ENCODE measurements around the gene GABRA6. TPM values are rescaled to one million over a fixed set of nuclear protein-coding genes. Genes with fewer than 3 reads are reported as not detected.

GABRA6 gene
- total RNA-seq, 1 donor from 2014 or later = not detected

DNA sequence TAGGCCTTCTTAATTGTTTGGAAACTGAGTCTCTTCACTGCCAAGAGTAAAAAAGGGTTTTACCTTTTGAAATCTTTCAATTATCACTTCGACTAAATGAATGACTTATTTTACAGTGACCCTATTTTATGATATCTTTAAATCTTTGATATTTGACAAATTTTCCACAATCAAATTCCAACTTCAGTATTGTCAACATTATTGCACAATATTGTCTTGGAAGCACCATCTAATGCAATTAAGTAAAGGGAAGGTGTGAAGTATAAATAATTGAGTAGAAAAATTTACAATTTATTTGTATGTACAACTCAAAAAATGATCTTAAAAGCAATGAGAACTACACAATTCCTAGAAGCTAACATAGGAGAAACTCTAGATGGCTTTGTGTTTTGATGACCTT, 49.2 kb downstream of the GABRA6 start:
- TF ChIP-seq CTCF (IDR thresholded peaks at IDR 0.05; ENCODE audit: unreplicated experiment) = no peak

DNA sequence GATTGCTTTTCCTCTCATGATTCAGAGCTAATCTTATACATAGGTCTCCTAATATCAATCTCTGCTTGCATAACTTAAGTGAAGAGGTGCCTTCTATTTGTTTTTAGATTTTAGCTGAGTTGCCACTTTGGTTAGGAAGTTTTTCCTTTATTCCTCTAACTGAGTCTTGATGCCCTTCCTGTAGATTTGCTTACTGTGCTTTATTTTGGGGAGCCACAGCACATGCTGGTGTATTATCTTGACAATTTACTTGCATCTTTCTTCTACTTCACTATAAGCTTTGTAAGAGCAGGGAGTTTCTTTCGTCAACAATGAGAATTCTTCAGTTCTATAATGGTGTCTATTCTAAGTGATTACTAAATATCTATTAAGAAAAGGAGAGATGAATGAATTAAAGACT, 54.9 kb downstream of the GABRA6 start:
- Mint-ChIP-seq H3K9me3 (ENCODE audit: unreplicated experiment) (no peaks in the 10 kb centered on the region), H3K4me1 (ENCODE audit: unreplicated experiment) (no peaks in the 10 kb centered on the region), H3K4me3 (ENCODE audit: unreplicated experiment) (no peak overlapping the region), H3K36me3 (ENCODE audit: low read depth, unreplicated experiment) (no peaks in the 10 kb centered on the region), H3K27me3 (ENCODE audit: unreplicated experiment) (no peaks in the 10 kb centered on the region), H3K27ac (ENCODE audit: unreplicated experiment) (no peak overlapping the region)
- no peak for DNase-seq (ENCODE audit: low spot score)
- TF ChIP-seq CTCF (IDR thresholded peaks at IDR 0.05; ENCODE audit: unreplicated experiment) = no peak

More for the DNA sequence above, 49.2 kb downstream of the GABRA6 start:
- Mint-ChIP-seq H3K27ac (ENCODE audit: unreplicated experiment) (no peak overlapping the region), H3K4me1 (ENCODE audit: unreplicated experiment) (no peaks in the 10 kb centered on the region), H3K36me3 (ENCODE audit: low read depth, unreplicated experiment) (no peaks in the 10 kb centered on the region), H3K27me3 (ENCODE audit: unreplicated experiment) (no peaks in the 10 kb centered on the region), H3K4me3 (ENCODE audit: unreplicated experiment) (no peak overlapping the region), H3K9me3 (ENCODE audit: unreplicated experiment) (peaks cover 4% of the 10 kb centered on the region)
- no peak for DNase-seq (ENCODE audit: low spot score)

GRCh38 chr5:161744276-161744675, 58.8 kb downstream of the GABRA6 start:
- Mint-ChIP-seq H3K27ac (ENCODE audit: unreplicated experiment) (no peak overlapping the region), H3K36me3 (ENCODE audit: low read depth, unreplicated experiment) (no peaks in the 10 kb centered on the region), H3K4me1 (ENCODE audit: unreplicated experiment) (no peaks in the 10 kb centered on the region), H3K4me3 (ENCODE audit: unreplicated experiment) (no peak overlapping the region), H3K27me3 (ENCODE audit: unreplicated experiment) (no peaks in the 10 kb centered on the region), H3K9me3 (ENCODE audit: unreplicated experiment) (no peaks in the 10 kb centered on the region)
- TF ChIP-seq CTCF (IDR thresholded peaks at IDR 0.05; ENCODE audit: unreplicated experiment) = no peak
- DNase-seq (ENCODE audit: low spot score) = no peak

DNA sequence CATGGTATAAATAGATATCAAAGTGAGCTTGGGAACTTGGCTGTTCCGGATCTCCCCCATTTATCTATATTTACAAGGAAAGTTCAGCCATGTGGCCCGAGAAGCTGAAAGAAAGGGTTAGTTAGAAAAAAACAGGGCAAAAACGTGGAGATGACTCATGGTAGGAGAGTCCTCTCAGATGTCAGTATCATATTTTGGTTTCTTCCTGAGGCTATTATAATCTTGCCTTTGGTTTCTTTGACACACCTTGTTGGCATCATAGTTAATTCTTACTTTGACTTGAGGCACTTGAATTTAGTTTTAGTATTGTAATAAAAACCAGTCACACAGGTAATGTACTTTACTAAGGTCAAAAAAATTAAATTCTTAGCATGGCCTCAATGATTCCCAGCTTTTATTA, 59.9 kb downstream of the GABRA6 start:
- Mint-ChIP-seq H3K4me3 (ENCODE audit: unreplicated experiment) (no peak overlapping the region), H3K4me1 (ENCODE audit: unreplicated experiment) (no peaks in the 10 kb centered on the region), H3K36me3 (ENCODE audit: low read depth, unreplicated experiment) (no peaks in the 10 kb centered on the region), H3K27ac (ENCODE audit: unreplicated experiment) (no peak overlapping the region), H3K27me3 (ENCODE audit: unreplicated experiment) (no peaks in the 10 kb centered on the region), H3K9me3 (ENCODE audit: unreplicated experiment) (no peaks in the 10 kb centered on the region)
- no peak for DNase-seq (ENCODE audit: low spot score)
- no peak for TF ChIP-seq CTCF (IDR thresholded peaks at IDR 0.05; ENCODE audit: unreplicated experiment)

GRCh38 chr5:161751265-161751664, 65.7 kb downstream of the GABRA6 start:
- TF ChIP-seq CTCF (IDR thresholded peaks at IDR 0.05; ENCODE audit: unreplicated experiment) = no peak
- Mint-ChIP-seq H3K36me3 (ENCODE audit: low read depth, unreplicated experiment) (no peaks in the 10 kb centered on the region), H3K27ac (ENCODE audit: unreplicated experiment) (no peak overlapping the region), H3K9me3 (ENCODE audit: unreplicated experiment) (no peaks in the 10 kb centered on the region), H3K4me1 (ENCODE audit: unreplicated experiment) (no peaks in the 10 kb centered on the region), H3K4me3 (ENCODE audit: unreplicated experiment) (no peak overlapping the region), H3K27me3 (ENCODE audit: unreplicated experiment) (no peaks in the 10 kb centered on the region)
- DNase-seq (ENCODE audit: low spot score) = no peak

Other genes with a start within 250 kb of the GABRA6 start
- gene GABRB2, start 139.0 kb upstream of the GABRA6 start, total RNA-seq (ENCODE audit: unreplicated experiment) = 0.26 TPM
- gene GABRA1, start 162.4 kb downstream of the GABRA6 start, total RNA-seq (ENCODE audit: unreplicated experiment) = not detected

All from endothelial cell (in vitro differentiated cells).